ENCODE results near the gene CD55. TPM values are rescaled to one million over a fixed set of nuclear protein-coding genes. Genes with fewer than 3 reads are reported as not detected.

CD55 gene
- total and polyA plus RNA-seq, 2 of the 8 experiments (the other 6 are each of a cell fraction or from before 2014, with no cell fraction given) = 20.1 to 22.8 TPM

- TF ChIP-seq ATF2 (IDR thresholded peaks at IDR 0.05; ENCODE audit: low read length) = no peak
- no peak for TF ChIP-seq TAF7 (optimal IDR thresholded peaks at IDR 0.05; ENCODE audit: borderline replicate concordance, low read depth, low read length)
- no peak for TF ChIP-seq HDAC2 (IDR thresholded peaks at IDR 0.05; ENCODE audit: borderline replicate concordance in 1 of 2, low read depth in 2 of 2, low read length in 2 of 2)
- TF ChIP-seq TEAD4 (IDR thresholded peaks at IDR 0.05; ENCODE audit: low read depth, low read length) = no peak
- no peak for TF ChIP-seq CTBP2 (IDR thresholded peaks at IDR 0.05; ENCODE audit: borderline replicate concordance, insufficient read depth, insufficient read length, low read length)
- no peak for TF ChIP-seq CHD7 (IDR thresholded peaks at IDR 0.05; ENCODE audit: insufficient replicate concordance, low read length)
- no peak for TF ChIP-seq TAF1 (IDR thresholded peaks at IDR 0.05; ENCODE audit: low read depth, low read length)
- TF ChIP-seq POLR2A (IDR thresholded peaks at IDR 0.05; ENCODE audit: control extremely low read depth in 1 of 2, low read depth in 2 of 2, low read length in 2 of 2) = no peak
Measured at GRCh38 chr1:207298636-207299398, 22.7 kb upstream of the CD55 start (continued).
